ENCODE data around the gene NOS3. TPM values are rescaled to one million over a fixed set of nuclear protein-coding genes. Genes with fewer than 3 reads are reported as not detected.

Gene NOS3
- total and polyA plus RNA-seq, 2 donors from 2014 or later, result 9.3 to 51.7 TPM

GRCh38 chr7:151015967-151016366 lies 25.1 kb downstream of the NOS3 start:
- intact Hi-C loops (cut with DNase I), result no loop called here
- no peak for FAIRE-seq
- no peak for DNase-seq
- H3K27ac ChIP-seq (ENCODE audit: low read depth in 2 of 2, low read length in 2 of 2), result no peak overlapping the region
- TF ChIP-seq CTCF (IDR thresholded peaks at IDR 0.05; ENCODE audit: borderline replicate concordance, extremely low read depth, insufficient read depth), result no peak
- no peaks in the 10 kb centered on the region for H3K9me3 ChIP-seq (ENCODE audit: control insufficient read depth in 2 of 3, insufficient read depth in 1 of 3, low read length in 3 of 3)
- no peak overlapping the region for H3K9ac ChIP-seq (ENCODE audit: low read length in 3 of 3)
- H3K27me3 ChIP-seq (ENCODE audit: control insufficient read depth, insufficient read depth, low read length), result peaks cover 7% of the 10 kb centered on the region
- H3K4me1 ChIP-seq (ENCODE audit: control insufficient read depth in 2 of 3, insufficient read depth in 2 of 3, low read depth in 1 of 3, low read length in 3 of 3), result peaks cover 0 to 28% (median 0%) of the 10 kb centered on the region in 3 donors
- H3K36me3 ChIP-seq (ENCODE audit: control insufficient read depth in 2 of 3, insufficient read depth in 3 of 3, low read length in 3 of 3), result no peaks in the 10 kb centered on the region
- no peak overlapping the region for H3K4me3 ChIP-seq (ENCODE audit: low read length in 3 of 3)

- FAIRE-seq, result no peak
- H3K4me3 ChIP-seq (ENCODE audit: low read length in 3 of 3), result no peak overlapping the region
- no peaks in the 10 kb centered on the region for H3K36me3 ChIP-seq (ENCODE audit: control insufficient read depth in 2 of 3, insufficient read depth in 3 of 3, low read length in 3 of 3)
- H3K4me1 ChIP-seq (ENCODE audit: control insufficient read depth in 2 of 3, insufficient read depth in 2 of 3, low read depth in 1 of 3, low read length in 3 of 3), result peaks cover 0 to 28% (median 0%) of the 10 kb centered on the region in 3 donors
- H3K9ac ChIP-seq (ENCODE audit: low read length in 3 of 3), result no peak overlapping the region
- H3K9me3 ChIP-seq (ENCODE audit: control insufficient read depth in 2 of 3, insufficient read depth in 1 of 3, low read length in 3 of 3), result no peaks in the 10 kb centered on the region
- DNase-seq, result no peak
- H3K27ac ChIP-seq (ENCODE audit: low read depth in 2 of 2, low read length in 2 of 2), result no peak overlapping the region
- TF ChIP-seq CTCF (IDR thresholded peaks at IDR 0.05; ENCODE audit: borderline replicate concordance, extremely low read depth, insufficient read depth), result no peak
- intact Hi-C loops (cut with DNase I), result no loop called here
- peaks cover 7% of the 10 kb centered on the region for H3K27me3 ChIP-seq (ENCODE audit: control insufficient read depth, insufficient read depth, low read length)
Observed at GRCh38 chr7:151016505-151016904, 25.7 kb downstream of the NOS3 start.

GRCh38 chr7:151016942-151017341 lies 26.1 kb downstream of the NOS3 start:
- H3K27me3 ChIP-seq (ENCODE audit: control insufficient read depth, insufficient read depth, low read length), result peaks cover 7% of the 10 kb centered on the region
- TF ChIP-seq CTCF (IDR thresholded peaks at IDR 0.05; ENCODE audit: borderline replicate concordance, extremely low read depth, insufficient read depth), result no peak
- FAIRE-seq, result no peak
- intact Hi-C loops (cut with DNase I), result no loop called here
- H3K27ac ChIP-seq (ENCODE audit: low read depth in 2 of 2, low read length in 2 of 2), result no peak overlapping the region
- H3K9ac ChIP-seq (ENCODE audit: low read length in 3 of 3), result no peak overlapping the region
- DNase-seq, result peak in 1 of 5 donors; percentile 71
- H3K4me3 ChIP-seq (ENCODE audit: low read length in 3 of 3), result no peak overlapping the region
- no peaks in the 10 kb centered on the region for H3K36me3 ChIP-seq (ENCODE audit: control insufficient read depth in 2 of 3, insufficient read depth in 3 of 3, low read length in 3 of 3)
- H3K9me3 ChIP-seq (ENCODE audit: control insufficient read depth in 2 of 3, insufficient read depth in 1 of 3, low read length in 3 of 3), result no peaks in the 10 kb centered on the region
- H3K4me1 ChIP-seq (ENCODE audit: control insufficient read depth in 2 of 3, insufficient read depth in 2 of 3, low read depth in 1 of 3, low read length in 3 of 3), result peaks cover 0 to 28% (median 0%) of the 10 kb centered on the region in 3 donors

GRCh38 chr7:151017370-151017952 lies 26.6 kb downstream of the NOS3 start:
- Histone ChIP-seq H3K36me3 (ENCODE audit: control insufficient read depth in 2 of 3, insufficient read depth in 3 of 3, low read length in 3 of 3) (no peaks in the 10 kb centered on the region), H3K4me3 (ENCODE audit: low read length in 3 of 3) (no peak overlapping the region), H3K9me3 (ENCODE audit: control insufficient read depth in 2 of 3, insufficient read depth in 1 of 3, low read length in 3 of 3) (no peaks in the 10 kb centered on the region), H3K27ac (ENCODE audit: low read depth in 2 of 2, low read length in 2 of 2) (no peak overlapping the region), H3K27me3 (ENCODE audit: control insufficient read depth, insufficient read depth, low read length) (peaks cover 7% of the 10 kb centered on the region), H3K4me1 (ENCODE audit: control insufficient read depth in 2 of 3, insufficient read depth in 2 of 3, low read depth in 1 of 3, low read length in 3 of 3) (peaks cover 0 to 26% (median 0%) of the 10 kb centered on the region in 3 donors), H3K9ac (ENCODE audit: low read length in 3 of 3) (no peak overlapping the region)
- no peak for DNase-seq
- no peak for TF ChIP-seq CTCF (IDR thresholded peaks at IDR 0.05; ENCODE audit: borderline replicate concordance, extremely low read depth, insufficient read depth)
- intact Hi-C loops (cut with DNase I), result no loop called here
- FAIRE-seq, result no peak
